Gastroesophageal sphincter (tissue), 4 donors: ENCODE measurements around the gene C1orf159. TPM values are rescaled to one million over a fixed set of nuclear protein-coding genes. Genes with fewer than 3 reads are reported as not detected.
"Not testable (repeated sequence)": the region's sequence is repeated elsewhere in the genome, so short reads cannot be mapped to it uniquely, and the experiment has no call there.

Source experiments
- ATAC-seq: fragments of 150-250 bp; one replicate; pipeline ENCODE4 v1.9.1; 2016; ENCODE audit warnings: mild to moderate bottlenecking, moderate library complexity
- H3K27ac ChIP-seq, 4 donors: fragments of 200-600 bp; sonication (generic) in 3 of 4; 1 replicate in 3 of 4; 2 replicates in 1 of 4; pipeline ENCODE4 v1.5.1; 2016 to 2019
- H3K27me3 ChIP-seq: fragments of 200-600 bp; sonication (generic); one replicate; pipeline ENCODE4 v1.5.1; 2019
- H3K36me3 ChIP-seq, 2 donors: fragments of 200-600 bp; sonication (generic); one replicate each; pipeline ENCODE4 v1.5.1; 2019; ENCODE audit warnings: control low read depth in 1 of 2
- H3K4me1 ChIP-seq, 3 donors: fragments of 200-600 bp; sonication (generic); 1 replicate in 2 of 3; 2 replicates in 1 of 3; pipeline ENCODE4 v1.5.1; 2016 to 2019; ENCODE audit warnings: control low read depth in 2 of 3
- H3K4me3 ChIP-seq, 2 donors: fragments of 200-600 bp; sonication (generic); one replicate each; pipeline ENCODE4 v1.5.1; 2019; ENCODE audit warnings: mild to moderate bottlenecking in 1 of 2, moderate library complexity in 1 of 2
- H3K9me3 ChIP-seq, 3 donors: fragments of 200-600 bp; sonication (generic); one replicate each; pipeline ENCODE4 v1.5.1; 2017 to 2019; ENCODE audit warnings: control low read depth in 2 of 3
- CTCF ChIP-seq, 4 experiments: fragments of 200-600 bp in 2 of 4; fragments of 450-650 bp in 2 of 4; sonication (generic) in 1 of 4; IDR thresholded peaks; one replicate each; pipeline ENCODE4 v1.5.1; 2017 to 2019; ENCODE audit warnings: antibody characterized with exemption in 4 of 4, mild to moderate bottlenecking in 2 of 4, moderate library complexity in 2 of 4
- EP300 ChIP-seq: sonication (generic); formaldehyde crosslinking; IDR thresholded peaks from one replicate; pipeline ENCODE4 v1.6.1; 2017; ENCODE audit warnings: antibody characterized with exemption, mild to moderate bottlenecking
- POLR2A ChIP-seq, 2 donors: fragments of 450-650 bp; IDR thresholded peaks; one replicate each; pipeline ENCODE4 v1.6.1; 2017; ENCODE audit warnings: antibody characterized with exemption in 2 of 2, mild to moderate bottlenecking in 2 of 2, moderate library complexity in 1 of 2
- POLR2AphosphoS5 ChIP-seq: sonication (generic); formaldehyde crosslinking; IDR thresholded peaks from one replicate; pipeline ENCODE4 v1.6.1; 2017; ENCODE audit warnings: antibody characterized with exemption
- WGBS, 2 donors: methylation state at CpG; one replicate each; pipeline ENCODE4 v1.1.5; 2018; ENCODE audit warnings: low coverage in 1 of 2; 5-methylcytosine and 5-hydroxymethylcytosine counted together
- total RNA-seq, 4 donors: library from RNA; depleted of rRNA; stranded (reverse); fragments of >200 nt; gene quantifications; one replicate each; pipeline ENCODE4 v1.1.0, GENCODE V29; 2016

The C1orf159 gene
- total RNA-seq, 4 donors from 2014 or later = 6.3 to 15.3 (median 9.9) TPM

DNA sequence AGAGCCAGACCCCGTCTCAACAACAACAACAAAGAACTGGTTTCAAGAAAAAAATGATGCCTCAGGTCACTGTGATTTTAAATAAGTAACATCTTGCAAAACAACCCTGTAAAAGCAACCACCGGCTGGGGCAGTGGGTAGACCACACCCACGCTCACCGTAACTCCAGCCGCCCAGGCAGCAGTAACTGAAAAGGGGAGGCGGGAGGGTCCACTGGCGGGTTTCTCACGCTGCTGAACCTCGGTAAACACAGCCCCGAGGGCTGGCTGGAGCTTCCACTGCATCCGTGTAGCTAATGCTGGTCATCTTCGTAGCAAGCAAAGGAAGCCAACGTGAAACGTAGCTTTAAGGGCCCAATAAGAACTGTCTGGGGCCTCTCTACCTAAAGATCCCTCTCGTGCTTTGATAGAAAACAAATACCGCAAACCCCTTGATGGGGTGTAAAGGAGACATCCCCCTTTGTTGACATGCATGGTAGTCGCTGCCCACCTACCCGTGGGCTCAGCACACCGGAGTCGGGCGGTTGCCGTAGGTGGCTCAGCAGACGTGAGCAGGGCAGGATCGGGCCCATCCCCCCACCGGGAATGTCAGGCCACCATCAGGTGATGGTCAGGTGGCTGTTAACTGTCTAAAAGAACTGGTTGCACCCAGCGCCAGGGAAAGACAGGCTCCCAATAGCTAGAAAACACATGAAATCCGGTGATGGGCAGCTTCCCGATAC is 4.2 kb downstream of the C1orf159 start:
- Histone ChIP-seq H3K27ac (no peak overlapping the region), H3K9me3 (peaks cover 0 to 3% (median 0%) of the 10 kb centered on the region in 3 donors), H3K36me3 (peaks cover 0 to 23% of the 10 kb centered on the region in 2 donors), H3K27me3 (no peaks in the 10 kb centered on the region), H3K4me1 (peaks cover 0 to 16% (median 4%) of the 10 kb centered on the region in 3 donors), H3K4me3 (no peak overlapping the region)
- TF ChIP-seq EP300 (no peak), POLR2AphosphoS5 (no peak), POLR2A (IDR thresholded peaks at IDR 0.05) (no peak), CTCF (IDR thresholded peaks at IDR 0.05) (no peak)
- WGBS, 2 donors = 86 to 98% methylated on average over 6 to 8 of the region's 28 CpGs
- ATAC-seq = no peak

DNA sequence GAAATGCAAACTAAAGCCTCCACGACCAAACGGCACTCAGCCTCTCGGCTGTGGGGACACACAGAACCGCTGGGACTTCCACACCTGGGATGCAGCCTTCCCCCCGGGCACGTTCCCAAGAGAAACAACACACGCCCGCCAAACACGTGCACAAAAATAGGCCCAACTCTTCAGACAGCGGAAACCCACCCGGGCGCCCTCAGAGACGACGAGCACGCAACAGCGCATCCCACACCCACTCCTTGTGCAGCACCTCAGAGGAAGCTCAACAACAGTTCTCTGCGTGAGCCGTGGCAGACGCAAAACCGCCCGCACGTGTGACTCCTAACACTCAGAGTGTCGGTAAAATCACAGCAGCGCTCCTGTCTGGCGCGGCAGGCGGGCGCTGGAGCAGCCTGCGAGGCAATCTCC is 5.3 kb downstream of the C1orf159 start:
- 70 to 83% methylated on average over 2 to 19 of the region's 29 CpGs for WGBS, 2 donors

DNA sequence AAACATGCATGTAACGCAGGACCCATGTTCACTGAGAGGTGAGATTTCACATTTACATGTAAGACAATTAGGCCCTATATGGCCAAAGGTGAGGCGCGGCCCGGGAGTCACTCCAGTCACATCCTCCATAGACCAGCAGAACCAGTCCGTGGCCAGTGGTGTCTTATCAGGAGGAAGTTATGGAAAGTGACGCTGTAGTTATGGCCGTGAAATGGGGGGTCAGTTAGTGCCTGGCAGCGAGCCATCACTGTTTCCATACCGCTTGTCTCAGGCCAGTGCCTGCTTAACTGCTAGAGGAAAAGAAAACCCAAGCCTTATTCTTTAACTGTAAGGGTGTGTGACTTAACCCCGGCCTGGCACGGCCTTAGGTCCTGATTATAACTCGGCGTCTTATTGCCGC is 6.1 kb downstream of the C1orf159 start:
- 78 to 90% methylated on average over 10 to 13 of the region's 14 CpGs for WGBS, 2 donors

More for the DNA sequence above, 5.3 kb downstream of the C1orf159 start:
- no peaks in the 10 kb centered on the region for H3K27me3 ChIP-seq
- no peak for ATAC-seq
- TF ChIP-seq POLR2AphosphoS5 (no peak), EP300 (no peak), POLR2A (IDR thresholded peaks at IDR 0.05) (no peak), CTCF (IDR thresholded peaks at IDR 0.05) (no peak)
- H3K4me3 ChIP-seq = no peak overlapping the region
- H3K36me3 ChIP-seq = peaks cover 0 to 23% of the 10 kb centered on the region in 2 donors
- peaks cover 0 to 12% (median 4%) of the 10 kb centered on the region in 3 donors for H3K4me1 ChIP-seq
- H3K9me3 ChIP-seq = peaks cover 0 to 3% (median 0%) of the 10 kb centered on the region in 3 donors
- H3K27ac ChIP-seq = no peak overlapping the region

DNA sequence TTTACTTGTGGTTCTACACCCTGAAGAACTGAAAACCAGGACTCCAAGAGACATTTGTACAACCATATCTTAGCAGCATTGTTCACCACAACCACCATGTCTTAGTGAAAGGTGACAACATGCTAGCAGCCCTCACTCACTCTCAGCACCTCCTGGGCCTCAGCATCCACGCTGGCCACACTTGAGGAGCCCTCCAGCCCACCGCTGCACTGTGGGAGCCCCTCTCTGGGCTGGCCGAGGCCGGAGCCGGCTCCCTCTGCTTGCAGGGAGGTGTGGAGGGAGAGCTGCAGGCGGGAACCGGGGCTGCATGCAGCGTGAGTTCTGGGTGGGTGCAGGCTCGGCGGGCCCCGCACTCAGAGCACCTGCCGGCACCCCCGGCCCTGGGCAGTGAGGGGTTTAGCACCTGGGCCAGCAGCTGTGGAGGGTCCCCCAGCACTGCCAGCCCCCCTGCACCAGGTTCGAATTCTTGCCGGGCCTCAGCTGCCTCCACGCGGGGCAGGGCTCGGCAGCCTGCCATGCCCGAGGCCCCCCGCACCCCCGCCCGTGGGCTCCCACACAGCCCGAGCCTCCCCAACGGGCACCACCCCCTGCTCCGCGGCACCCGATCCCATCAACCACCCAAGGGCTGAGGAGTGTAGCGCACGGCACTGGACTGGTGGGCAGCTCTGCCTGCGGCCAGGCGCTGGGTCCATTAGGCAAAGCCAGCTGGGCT is 9.2 kb downstream of the C1orf159 start:
- no peaks in the 10 kb centered on the region for H3K27me3 ChIP-seq
- H3K4me3 ChIP-seq = no peak overlapping the region
- TF ChIP-seq POLR2AphosphoS5 (no peak), CTCF (IDR thresholded peaks at IDR 0.05) (no peak), EP300 (no peak), POLR2A (IDR thresholded peaks at IDR 0.05) (no peak)
- H3K9me3 ChIP-seq = no peaks in the 10 kb centered on the region
- WGBS, 2 donors = no CpG with 5 or more reads among the region's 31 CpGs
- peaks cover 0 to 4% of the 10 kb centered on the region in 2 donors for H3K36me3 ChIP-seq
- no peaks in the 10 kb centered on the region for H3K4me1 ChIP-seq
- H3K27ac ChIP-seq = no peak overlapping the region
- ATAC-seq = no peak

More for the DNA sequence above, 6.1 kb downstream of the C1orf159 start:
- TF ChIP-seq POLR2A (IDR thresholded peaks at IDR 0.05) (no peak), CTCF (IDR thresholded peaks at IDR 0.05) (no peak), EP300 (no peak), POLR2AphosphoS5 (no peak)
- ATAC-seq = no peak
- no peak overlapping the region for H3K4me3 ChIP-seq
- H3K36me3 ChIP-seq = peaks cover 0 to 23% of the 10 kb centered on the region in 2 donors
- H3K4me1 ChIP-seq = peaks cover 0 to 4% (median 0%) of the 10 kb centered on the region in 3 donors
- no peaks in the 10 kb centered on the region for H3K27me3 ChIP-seq
- no peak overlapping the region for H3K27ac ChIP-seq
- H3K9me3 ChIP-seq = peaks cover 0 to 3% (median 0%) of the 10 kb centered on the region in 3 donors

GRCh38 chr1:1104152-1104551 is 11.7 kb downstream of the C1orf159 start:
- 94% methylated on average over 2 of the region's 6 CpGs; no CpG with 5 or more reads in 1 of the 2 donors for WGBS, 2 donors
- not testable (repeated sequence) for H3K36me3 ChIP-seq, H3K4me3 ChIP-seq, ATAC-seq, H3K9me3 ChIP-seq, H3K27ac ChIP-seq, H3K27me3 ChIP-seq, H3K4me1 ChIP-seq
